MG63 (cell line): ENCODE measurements around the gene NOCT. TPM values are rescaled to one million over a fixed set of nuclear protein-coding genes. Genes with fewer than 3 reads are reported as not detected.

Experiments
- DNase-seq: peaks from one replicate; pipeline ENCODE4 v3.0.0-alpha.2; 2020
- H3K27me3 ChIP-seq: fragments of 250-450 bp; sonication (Bioruptor Pico); 2 replicates; pipeline ENCODE4 v1.5.1; 2020; ENCODE audit warnings: mild to moderate bottlenecking, moderate library complexity
- H3K36me3 ChIP-seq: fragments of 250-450 bp; sonication (Bioruptor Pico); 2 replicates; pipeline ENCODE4 v1.5.1; 2020; ENCODE audit warnings: mild to moderate bottlenecking, moderate library complexity
- H3K4me3 ChIP-seq: fragments of 250-450 bp; sonication (Bioruptor Pico); 2 replicates; pipeline ENCODE4 v1.5.1; 2020; ENCODE audit warnings: mild to moderate bottlenecking, moderate library complexity
- H3K9me3 ChIP-seq: fragments of 250-450 bp; sonication (Bioruptor Pico); 2 replicates; pipeline ENCODE4 v1.5.1; 2020; ENCODE audit warnings: mild to moderate bottlenecking, moderate library complexity
- total RNA-seq: library from RNA; depleted of rRNA; stranded (reverse); fragments of >200 nt; shearing (Covaris generic); gene quantifications from 2 replicates; pipeline ENCODE4 v1.2.3, GENCODE V29; 2014; ENCODE audit warnings: low replicate concordance; rRNA removed

NOCT gene, protein sequence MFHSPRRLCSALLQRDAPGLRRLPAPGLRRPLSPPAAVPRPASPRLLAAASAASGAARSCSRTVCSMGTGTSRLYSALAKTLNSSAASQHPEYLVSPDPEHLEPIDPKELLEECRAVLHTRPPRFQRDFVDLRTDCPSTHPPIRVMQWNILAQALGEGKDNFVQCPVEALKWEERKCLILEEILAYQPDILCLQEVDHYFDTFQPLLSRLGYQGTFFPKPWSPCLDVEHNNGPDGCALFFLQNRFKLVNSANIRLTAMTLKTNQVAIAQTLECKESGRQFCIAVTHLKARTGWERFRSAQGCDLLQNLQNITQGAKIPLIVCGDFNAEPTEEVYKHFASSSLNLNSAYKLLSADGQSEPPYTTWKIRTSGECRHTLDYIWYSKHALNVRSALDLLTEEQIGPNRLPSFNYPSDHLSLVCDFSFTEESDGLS
- total RNA-seq, result 3.8 and 11.9 TPM in 2 replicates

DNA sequence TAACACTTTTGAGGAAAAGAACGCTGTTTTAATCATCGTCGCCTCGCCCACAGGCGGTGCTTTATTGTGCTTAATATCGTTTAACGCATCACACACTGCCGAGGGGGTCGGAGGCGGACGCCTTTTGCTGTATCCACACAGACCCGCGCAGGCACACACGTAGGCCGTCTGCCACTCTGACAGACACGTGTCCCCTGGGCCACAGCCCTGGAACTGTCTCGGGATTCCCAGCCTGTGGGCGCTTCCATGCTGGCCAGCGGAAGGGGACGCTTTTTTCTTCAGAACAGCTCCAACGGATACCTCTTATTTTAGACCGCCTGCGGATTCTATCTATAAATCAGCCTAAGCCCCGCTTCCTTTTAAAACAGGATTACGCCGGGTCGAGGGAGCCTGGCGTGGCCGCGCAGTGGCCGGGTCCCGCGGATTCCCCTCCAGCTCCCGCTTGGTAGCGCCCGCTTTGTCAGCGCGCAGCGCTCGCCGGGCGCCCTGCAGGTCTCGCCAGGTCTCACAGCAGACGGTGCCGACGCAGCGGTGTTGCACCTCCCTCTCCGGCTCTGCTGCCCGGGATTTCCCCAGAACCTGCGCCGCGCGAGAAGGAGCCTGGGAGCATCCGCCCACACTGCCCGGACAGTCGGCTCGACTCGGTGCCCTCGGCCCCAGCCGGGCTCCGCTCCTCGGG lies at the start of gene NOCT:
NOCT (plus strand) TSS at position 513 of the 679 bp plus-strand sequence. CDS start 201 bp downstream, outside the sequence.
- peak; percentile 85 for DNase-seq
- H3K9me3 ChIP-seq, result no peaks in the 10 kb centered on the region
- H3K36me3 ChIP-seq, result no peaks in the 10 kb centered on the region; the same call in 1 of the 2 replicates
- no peaks in the 10 kb centered on the region for H3K27me3 ChIP-seq
- peak within 1 kb of the TSS; percentile 68 for H3K4me3 ChIP-seq

GRCh38 chr4:138967313-138967712 lies 48.3 kb upstream of the NOCT start:
- Histone ChIP-seq H3K9me3 (no peaks in the 10 kb centered on the region), H3K36me3 (no peaks in the 10 kb centered on the region), H3K4me3 (no peak overlapping the region), H3K27me3 (no peaks in the 10 kb centered on the region)
- no peak for DNase-seq

GRCh38 chr4:138972956-138973801 lies 42.4 kb upstream of the NOCT start:
- no peak for DNase-seq

GRCh38 chr4:138975225-138975624 lies 40.4 kb upstream of the NOCT start:
- H3K9me3 ChIP-seq, result no peaks in the 10 kb centered on the region
- no peak for DNase-seq
- no peaks in the 10 kb centered on the region for H3K36me3 ChIP-seq
- H3K27me3 ChIP-seq, result no peaks in the 10 kb centered on the region
- no peak overlapping the region for H3K4me3 ChIP-seq

More at GRCh38 chr4:138972956-138973801, 42.4 kb upstream of the NOCT start:
- no peak overlapping the region for H3K4me3 ChIP-seq
- no peaks in the 10 kb centered on the region for H3K9me3 ChIP-seq
- no peaks in the 10 kb centered on the region for H3K36me3 ChIP-seq
- no peaks in the 10 kb centered on the region for H3K27me3 ChIP-seq

GRCh38 chr4:138976526-138976925 lies 39.1 kb upstream of the NOCT start:
- no peaks in the 10 kb centered on the region for H3K9me3 ChIP-seq
- no peaks in the 10 kb centered on the region for H3K27me3 ChIP-seq
- DNase-seq, result no peak
- no peak overlapping the region for H3K4me3 ChIP-seq
- no peaks in the 10 kb centered on the region for H3K36me3 ChIP-seq

- no peak for DNase-seq
- Histone ChIP-seq H3K9me3 (no peaks in the 10 kb centered on the region), H3K4me3 (no peak overlapping the region), H3K36me3 (no peaks in the 10 kb centered on the region), H3K27me3 (no peaks in the 10 kb centered on the region)
These were observed 38.1 kb upstream of the NOCT start for GRCh38 chr4:138977524-138977923.

- H3K9me3 ChIP-seq, result no peaks in the 10 kb centered on the region
- no peaks in the 10 kb centered on the region for H3K36me3 ChIP-seq
- DNase-seq, result no peak
- no peak overlapping the region for H3K4me3 ChIP-seq
- no peaks in the 10 kb centered on the region for H3K27me3 ChIP-seq
These were observed 37.5 kb upstream of the NOCT start for GRCh38 chr4:138978028-138978585.

DNA sequence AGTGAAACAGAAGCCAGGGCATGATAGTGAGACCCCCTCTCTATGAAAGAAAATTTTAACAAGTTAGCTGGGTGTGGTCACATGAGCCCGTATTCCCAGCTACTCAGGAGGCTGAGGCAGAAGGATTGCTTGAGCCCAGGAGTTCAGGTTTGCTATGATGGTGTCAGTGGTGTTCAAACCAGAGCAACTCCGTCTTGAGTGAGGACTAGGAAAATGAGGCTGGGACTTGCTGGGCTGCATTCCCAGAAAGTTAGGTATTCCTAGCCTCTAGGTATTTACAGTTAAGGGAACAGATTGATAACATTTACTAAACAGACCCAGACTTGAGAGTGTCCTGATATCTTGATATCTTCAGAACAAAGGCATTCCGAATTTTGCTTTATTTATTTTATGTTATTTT lies 37.0 kb upstream of the NOCT start:
- Histone ChIP-seq H3K36me3 (no peaks in the 10 kb centered on the region), H3K4me3 (no peak overlapping the region), H3K9me3 (no peaks in the 10 kb centered on the region), H3K27me3 (no peaks in the 10 kb centered on the region)
- no peak for DNase-seq

- no peaks in the 10 kb centered on the region for H3K27me3 ChIP-seq
- H3K4me3 ChIP-seq, result no peak overlapping the region
These were observed 35.8 kb upstream of the NOCT start for GRCh38 chr4:138979742-138980141.

DNA sequence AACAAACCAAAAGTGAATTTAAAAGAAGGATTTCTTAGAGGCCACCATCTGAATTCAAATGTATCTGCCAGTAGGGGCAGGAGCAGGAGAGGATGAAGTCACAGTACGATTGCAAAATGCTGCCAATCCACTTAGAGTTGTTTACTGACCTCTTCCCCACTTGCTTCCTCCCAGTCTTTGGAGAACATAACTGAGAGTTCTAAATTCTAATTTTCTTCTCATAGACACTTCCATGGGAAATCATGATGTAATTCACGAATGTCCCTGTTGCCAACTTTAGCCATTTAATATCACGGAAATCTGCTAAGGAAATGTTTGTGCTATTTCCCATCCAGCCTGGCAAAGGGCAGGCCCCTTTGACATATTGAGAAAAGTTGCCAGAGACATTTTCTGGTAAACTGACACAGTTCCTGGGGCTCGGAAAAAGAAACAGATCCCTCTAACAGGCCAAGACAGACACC lies 33.6 kb upstream of the NOCT start:
- Histone ChIP-seq H3K9me3 (no peaks in the 10 kb centered on the region), H3K36me3 (no peaks in the 10 kb centered on the region), H3K27me3 (no peaks in the 10 kb centered on the region), H3K4me3 (no peak overlapping the region)
- DNase-seq, result peak; percentile 29

More at GRCh38 chr4:138979742-138980141, 35.8 kb upstream of the NOCT start:
- Histone ChIP-seq H3K9me3 (no peaks in the 10 kb centered on the region), H3K36me3 (no peaks in the 10 kb centered on the region)
- DNase-seq, result no peak

DNA sequence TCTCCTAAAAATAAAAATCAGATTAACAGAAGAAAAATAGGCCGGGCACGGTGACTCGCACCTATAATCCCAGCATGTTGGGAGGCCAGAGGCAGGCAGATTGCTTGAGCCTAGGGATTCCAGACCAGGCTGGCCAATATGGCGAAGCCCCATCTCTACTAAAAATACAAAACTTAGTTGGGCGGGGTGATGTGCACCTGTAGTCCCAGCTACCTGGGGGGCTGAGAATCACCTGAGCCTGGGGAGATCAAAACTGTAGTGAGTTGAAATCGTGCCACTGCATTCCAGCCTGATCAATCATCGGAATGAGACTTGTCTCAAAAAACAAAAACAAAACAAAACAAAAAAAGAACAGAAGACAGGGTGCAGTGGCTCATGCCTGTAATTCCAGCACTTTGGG lies 32.8 kb upstream of the NOCT start:
- peak; percentile 21 for DNase-seq
- H3K4me3 ChIP-seq, result no peak overlapping the region
- no peaks in the 10 kb centered on the region for H3K36me3 ChIP-seq
- no peaks in the 10 kb centered on the region for H3K27me3 ChIP-seq
- no peaks in the 10 kb centered on the region for H3K9me3 ChIP-seq

- no peaks in the 10 kb centered on the region for H3K9me3 ChIP-seq
- no peak for DNase-seq
- H3K4me3 ChIP-seq, result no peak overlapping the region
- H3K36me3 ChIP-seq, result no peaks in the 10 kb centered on the region
- no peaks in the 10 kb centered on the region for H3K27me3 ChIP-seq
These were observed 31.9 kb upstream of the NOCT start for GRCh38 chr4:138983690-138984089.

DNA sequence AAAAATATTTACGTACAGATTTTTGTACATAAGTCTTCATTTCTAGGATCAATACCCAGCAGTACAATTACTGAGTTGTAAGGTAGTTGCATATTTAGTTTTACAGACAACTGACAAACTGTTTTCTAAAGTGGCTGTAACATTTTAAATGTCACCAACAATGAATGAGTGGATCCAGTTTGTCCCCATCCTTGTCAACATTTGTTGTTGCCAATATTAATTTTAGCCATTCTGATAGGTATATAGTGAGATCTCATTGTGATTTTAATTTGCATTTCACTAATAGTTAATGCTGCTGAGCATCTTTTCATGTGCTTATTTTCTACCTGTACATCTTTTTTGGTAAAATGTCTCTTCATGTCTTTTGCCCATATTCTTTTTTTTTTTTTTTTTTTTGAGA lies 30.9 kb upstream of the NOCT start:
- DNase-seq, result no peak
- no peaks in the 10 kb centered on the region for H3K9me3 ChIP-seq
- no peaks in the 10 kb centered on the region for H3K27me3 ChIP-seq
- H3K4me3 ChIP-seq, result no peak overlapping the region
- H3K36me3 ChIP-seq, result no peaks in the 10 kb centered on the region

DNA sequence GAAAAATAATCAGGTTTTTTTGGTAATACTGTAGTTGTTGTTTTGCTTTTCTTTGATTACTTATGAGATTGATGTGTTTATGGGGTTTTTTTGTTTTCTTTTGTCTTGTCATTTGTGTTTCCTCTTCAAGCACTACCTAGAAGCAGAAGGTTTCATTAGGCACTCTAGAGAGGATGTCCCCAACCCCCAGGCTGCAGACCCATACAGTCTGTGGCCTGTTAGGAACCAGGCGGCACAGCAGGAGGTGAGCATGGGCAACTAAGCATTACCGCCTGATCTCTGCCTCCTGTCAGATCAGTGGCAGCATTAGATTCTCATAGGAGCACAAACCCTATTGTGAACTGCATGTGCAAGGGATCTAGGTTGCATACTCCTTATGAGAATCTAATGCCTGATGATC lies 22.9 kb upstream of the NOCT start:
- no peak for DNase-seq

DNA sequence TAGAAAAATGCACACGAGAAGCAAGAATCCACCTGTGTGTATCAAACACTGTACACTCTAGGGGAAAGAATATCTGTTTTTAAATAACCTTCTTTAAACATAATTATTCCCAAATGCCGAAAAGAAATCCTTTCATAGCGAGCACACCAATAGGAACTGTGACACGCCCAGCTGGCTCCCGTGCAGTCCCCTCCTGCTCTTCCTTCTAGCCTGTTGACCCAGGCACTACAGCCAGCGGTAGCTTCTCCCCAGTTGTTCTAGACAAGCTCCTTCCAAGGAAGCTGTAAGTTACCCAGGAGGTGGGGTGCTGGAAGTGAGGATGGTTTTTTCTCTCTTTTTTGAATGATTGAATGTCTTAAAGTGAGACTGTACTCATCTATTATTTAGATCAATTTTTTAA lies 19.5 kb upstream of the NOCT start:
- H3K36me3 ChIP-seq, result no peaks in the 10 kb centered on the region
- H3K9me3 ChIP-seq, result no peaks in the 10 kb centered on the region
- no peak overlapping the region for H3K4me3 ChIP-seq
- H3K27me3 ChIP-seq, result no peaks in the 10 kb centered on the region
- DNase-seq, result no peak

More for the DNA sequence above, 22.9 kb upstream of the NOCT start:
- Histone ChIP-seq H3K27me3 (no peaks in the 10 kb centered on the region), H3K4me3 (no peak overlapping the region), H3K9me3 (no peaks in the 10 kb centered on the region), H3K36me3 (no peaks in the 10 kb centered on the region)

DNA sequence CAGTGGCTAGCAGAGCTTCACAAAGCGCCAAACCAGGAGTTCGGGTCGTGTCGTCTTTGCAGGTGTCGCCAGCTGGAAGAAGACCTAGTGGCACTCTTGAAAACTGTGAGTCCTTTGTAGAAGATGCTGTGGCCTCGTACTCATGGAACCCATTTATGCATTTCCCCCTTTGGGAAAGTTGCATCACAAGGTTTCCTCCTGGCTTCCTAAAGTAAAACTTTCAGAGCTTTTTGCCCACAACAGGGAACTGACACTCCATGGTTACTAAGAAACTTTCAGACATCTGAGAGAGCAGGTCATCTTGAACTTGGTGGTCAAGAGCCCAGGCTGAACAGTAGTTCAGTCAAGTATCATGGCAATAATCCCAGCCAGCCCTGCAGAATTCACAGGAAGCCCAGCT lies 15.9 kb upstream of the NOCT start:
- no peaks in the 10 kb centered on the region for H3K27me3 ChIP-seq
- no peaks in the 10 kb centered on the region for H3K9me3 ChIP-seq
- H3K4me3 ChIP-seq, result no peak overlapping the region
- no peak for DNase-seq
- no peaks in the 10 kb centered on the region for H3K36me3 ChIP-seq
